HG02981 (cell line): ENCODE data around the gene SHB.

Source experiments
- ATAC-seq: cut with Tn5 transposase; IDR thresholded peaks from one replicate; pipeline ENCODE4 v1.9.1; 2021; ENCODE audit warnings: mild to moderate bottlenecking, moderate library complexity; ENCODE audit not compliant: unreplicated experiment

The SHB gene

DNA sequence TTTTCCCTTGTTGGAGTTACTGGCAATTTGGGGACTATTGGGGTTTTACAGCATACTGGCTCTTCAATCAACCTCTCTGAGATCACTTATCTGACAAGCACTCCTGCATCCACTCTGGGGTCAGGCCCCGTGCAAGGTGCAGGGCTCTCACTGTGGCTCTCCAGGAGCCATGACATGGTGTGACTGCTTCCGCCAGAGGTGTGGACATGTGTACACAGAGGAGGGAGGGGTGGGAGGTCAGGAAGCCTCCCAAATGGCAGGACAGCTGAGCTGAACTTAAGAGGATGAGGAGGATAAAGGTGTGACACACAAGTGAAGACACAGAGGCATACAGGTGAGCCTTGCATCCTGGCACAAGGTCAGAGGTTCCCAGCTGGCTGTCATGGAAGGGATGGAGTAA is 24.3 kb downstream of the SHB start:
- no peak for ATAC-seq

DNA sequence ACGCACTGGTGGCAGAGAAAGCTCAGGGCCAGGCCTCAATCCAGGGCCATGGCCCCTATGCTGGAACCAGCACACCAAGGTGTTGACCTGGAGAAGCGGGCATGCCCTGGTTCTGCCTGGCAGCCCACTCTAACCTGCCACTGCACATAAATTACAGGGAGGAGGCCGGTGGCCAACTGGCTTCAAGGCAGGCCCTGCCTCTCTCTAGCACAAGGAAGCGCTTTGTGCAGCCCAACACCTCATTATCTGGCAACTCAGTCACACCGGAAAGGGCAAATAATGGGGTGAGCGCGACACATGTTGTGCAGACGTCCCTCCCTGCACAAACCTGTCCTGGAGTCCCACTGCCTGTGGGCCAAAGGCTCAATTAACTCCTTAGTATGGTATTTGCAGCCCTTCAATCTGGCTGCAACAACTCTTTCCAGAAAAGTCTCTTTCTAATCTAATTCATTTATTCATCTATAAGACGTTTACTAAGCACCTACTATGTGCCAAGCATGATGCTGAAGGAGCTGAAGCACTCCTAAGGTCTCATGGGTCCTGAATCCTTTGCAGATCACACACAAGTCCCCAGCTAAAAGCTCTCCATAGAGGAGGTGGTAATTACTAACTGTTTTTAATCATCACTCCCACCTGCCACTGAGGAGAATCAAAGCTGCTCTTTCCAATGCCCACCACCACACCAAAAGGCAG is 24.9 kb downstream of the SHB start:
- no peak for ATAC-seq

DNA sequence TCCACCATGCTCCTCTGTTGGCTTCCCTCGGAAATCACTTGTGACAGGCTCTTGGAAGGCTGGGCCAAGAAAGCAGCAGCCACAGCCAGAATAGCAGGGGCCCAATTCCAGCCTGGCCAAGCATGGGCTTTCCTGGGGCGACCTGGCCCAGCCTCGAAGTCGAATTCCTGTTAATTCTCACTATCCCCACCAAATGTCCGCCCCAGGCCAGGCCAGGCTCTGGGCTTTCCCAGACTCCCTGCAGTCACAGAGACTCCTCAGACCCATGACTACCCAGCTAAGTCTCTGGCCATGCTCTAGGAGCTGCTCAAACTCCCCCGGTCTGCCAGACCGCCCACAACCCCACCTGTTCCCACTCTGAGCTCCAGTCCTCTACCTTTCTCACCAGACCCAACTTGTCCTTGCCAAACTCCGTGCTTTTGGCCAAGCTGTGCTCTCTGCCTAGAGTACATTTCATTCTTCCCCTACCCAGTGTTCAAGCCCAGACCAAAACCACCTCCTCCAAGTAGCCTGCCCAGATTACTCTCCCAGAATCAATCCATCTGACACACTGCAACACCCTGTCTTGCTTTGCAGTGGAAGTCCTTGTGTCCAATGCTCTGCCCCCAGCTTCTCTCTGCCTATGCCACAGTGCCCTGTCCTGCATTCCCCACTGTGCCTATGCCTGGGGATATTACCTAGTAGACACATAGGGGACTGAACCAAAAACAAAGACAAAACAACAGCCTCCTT is 26.2 kb downstream of the SHB start:
- no peak for ATAC-seq

DNA sequence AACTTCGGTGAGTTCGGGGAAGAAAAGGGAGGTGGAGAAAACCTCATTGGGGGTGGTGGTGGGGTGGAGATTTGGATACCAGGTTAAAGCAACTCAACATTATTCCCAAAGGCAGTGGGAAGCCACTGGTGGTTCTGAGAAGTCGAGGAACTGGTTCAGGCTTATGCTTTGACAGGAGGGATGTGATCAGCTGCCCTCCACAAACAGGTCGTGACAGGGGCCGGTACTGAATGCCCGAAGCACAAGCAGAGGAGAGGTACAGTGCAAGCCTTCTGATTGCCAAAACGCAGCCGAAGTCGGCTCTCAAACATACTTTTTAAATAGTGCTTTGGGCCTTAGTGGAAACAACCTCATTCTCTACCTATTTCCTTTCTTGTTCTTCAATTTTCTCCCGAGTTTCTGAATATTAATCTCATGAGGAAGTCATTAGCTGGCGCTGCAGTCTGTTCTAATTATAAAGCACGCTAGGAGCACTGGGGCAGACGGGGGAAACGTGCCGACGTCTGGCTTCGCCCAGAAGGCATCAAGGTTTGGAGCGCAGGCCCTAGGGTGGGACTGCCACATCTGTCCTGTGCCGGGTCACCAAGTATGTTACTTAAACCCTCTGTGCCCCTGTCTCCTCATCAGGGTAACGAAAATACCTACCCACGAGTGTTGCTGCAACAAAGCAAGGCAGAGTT is 27.3 kb downstream of the SHB start:
- no peak for ATAC-seq

DNA sequence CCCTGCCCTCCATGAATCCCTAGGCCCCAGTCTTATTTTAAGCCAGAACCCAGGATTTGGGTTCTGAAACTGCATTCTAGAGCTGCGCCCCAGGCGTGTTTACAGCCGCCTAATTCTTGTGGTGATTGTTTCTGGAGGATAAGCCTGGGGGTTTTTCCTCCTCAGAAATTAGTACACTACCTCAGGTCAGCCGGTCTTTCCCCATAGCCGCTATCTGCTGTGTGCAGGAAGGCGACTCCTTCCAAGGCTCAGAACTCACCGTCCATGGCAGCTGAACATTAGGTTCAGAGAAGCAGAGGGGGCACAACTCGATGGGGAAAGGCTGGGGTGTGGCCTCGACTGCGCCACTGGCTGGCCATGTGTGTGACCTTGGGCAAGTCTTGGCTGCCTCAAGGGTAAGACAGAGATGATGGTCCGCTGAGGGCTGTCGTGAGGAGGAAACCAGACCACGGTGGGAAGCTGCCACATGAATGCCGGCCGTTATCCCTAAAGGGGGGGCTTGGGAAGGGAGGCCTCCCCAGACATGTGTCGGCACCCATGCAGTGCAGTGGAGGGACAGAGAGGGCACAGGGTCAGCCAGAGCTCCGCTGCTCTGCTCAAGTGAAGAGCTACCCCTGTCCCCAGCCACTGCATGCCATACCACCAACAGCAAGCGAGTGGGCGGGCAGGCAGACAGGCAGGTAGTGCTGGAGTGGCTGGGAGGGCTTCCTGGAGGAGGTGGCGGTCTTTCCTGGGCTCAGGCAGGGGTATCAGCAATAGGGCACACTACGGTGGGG is 28.9 kb downstream of the SHB start:
- no peak for ATAC-seq

DNA sequence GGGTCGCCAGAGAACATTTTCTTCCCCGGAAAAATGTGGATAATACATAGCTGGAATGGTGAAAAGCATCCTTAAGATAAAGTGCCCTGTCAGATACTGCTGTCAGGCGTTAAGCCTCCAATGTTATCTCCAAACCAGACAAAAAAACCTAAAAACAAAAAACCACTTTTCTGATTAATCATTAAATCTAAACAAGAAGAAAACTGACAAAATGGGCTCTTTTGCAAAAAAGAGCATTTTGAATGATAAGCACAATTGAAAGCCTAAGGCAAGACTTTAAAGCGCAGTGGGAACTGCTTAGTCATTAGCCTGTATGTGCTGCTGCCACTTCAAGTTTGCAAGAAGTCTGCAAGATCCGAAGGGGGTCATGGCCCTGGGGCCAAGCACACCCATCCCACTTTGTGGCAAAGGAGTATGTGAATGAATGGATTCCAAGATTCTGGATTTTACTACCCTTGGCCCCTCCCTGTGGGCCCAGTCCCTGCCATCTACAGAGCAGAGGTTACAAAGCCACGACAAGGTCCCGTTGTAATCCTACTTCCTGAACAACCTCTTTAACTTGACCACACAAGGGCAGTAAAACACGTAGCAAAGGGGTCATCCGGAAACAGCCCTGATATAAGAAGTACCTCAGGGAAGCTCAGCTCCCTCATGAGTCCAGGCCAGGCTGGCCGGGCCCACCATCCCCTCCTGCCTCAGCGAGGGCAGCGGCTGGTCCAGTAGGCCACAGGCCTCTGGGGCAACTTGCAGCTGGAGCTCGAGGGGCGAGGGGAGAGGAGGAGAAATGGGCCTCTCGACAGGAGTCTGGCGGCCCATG is 29.7 kb downstream of the SHB start:
- no peak for ATAC-seq

DNA sequence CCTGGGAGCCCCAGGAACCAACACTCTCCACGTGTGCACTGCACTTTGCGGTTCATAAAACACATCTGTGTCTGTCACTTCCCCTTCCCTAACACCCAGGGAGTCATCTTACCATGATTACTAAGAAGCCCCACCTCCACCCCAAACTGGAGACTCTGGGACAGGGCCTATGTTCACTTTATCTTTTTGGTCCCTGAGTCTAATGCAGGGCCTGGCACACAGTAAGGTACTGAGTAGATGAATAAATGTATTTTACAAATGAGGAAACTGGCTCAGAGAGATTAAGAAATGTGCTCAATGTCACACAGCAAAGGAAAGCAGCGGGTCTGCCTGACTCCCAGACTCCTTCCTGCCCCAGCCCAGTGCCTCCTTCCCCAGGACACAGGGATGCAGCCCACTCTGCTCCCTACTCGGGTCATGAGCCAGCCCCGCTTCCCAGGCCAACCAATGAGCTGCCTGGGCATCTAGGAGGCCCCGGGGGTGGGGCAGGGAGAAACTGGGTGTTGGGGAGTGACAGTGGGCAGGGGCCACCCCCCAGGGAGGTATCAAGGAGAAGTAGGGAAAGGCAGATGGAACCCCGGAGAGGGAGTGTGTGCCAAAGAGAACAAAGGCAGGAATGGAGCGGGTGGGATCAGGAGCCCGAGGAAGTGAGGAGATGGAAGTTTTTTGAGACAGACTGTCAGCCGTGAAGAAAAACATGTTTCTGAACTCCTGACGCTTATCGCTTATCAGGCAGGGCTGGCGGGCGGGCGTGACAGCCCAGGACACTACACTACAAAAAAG is 30.5 kb downstream of the SHB start:
- ATAC-seq = no peak

DNA sequence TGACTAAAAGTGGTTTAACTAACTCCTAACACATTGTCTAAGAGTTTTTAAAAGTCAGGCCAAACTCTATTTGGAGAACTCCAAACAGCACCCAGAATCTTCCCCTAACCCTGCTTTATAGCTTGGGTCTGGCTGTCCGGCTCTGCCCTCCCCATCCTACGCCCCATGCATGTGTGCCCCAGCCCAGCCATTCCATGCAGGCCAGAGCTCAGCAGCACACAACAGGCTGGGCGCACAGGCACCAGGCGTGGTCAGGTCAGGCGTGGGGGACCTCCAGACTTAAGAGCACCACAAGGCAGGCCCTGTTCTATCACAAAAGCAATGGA is 31.1 kb downstream of the SHB start:
- no peak for ATAC-seq

DNA sequence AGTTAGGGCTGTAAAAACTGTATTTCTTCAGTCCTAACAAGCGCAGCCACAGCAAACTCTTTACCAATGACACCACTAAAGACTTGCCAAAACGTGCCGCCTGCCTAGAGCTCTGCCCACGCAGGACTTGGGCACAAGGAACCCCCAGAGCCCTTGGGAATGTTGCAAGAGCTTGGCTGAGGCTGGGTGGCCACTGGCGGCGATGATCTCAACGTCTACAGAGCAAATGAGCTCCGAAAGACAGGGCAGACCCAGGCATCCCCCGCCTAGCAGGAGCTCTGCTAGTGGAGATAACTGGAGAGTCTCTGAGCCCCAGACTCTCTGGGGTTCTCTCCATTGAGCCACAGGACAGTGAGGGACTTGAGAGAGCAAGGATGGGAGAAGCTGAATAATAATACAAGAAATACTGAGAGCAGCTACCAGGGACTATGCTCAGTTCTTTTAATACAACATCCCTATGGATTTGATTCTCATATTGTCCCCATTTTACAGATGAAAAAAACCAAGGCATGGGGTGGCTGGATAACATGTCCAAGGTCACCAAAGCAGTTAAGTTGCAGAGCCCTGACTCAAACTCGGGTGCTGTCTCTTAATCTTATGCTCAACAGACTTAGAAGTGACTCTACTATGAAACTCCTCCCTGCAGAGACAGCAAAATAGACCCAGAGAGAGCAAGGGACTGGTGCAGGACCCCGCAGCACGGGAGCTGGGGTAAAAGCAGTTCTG is 32.5 kb downstream of the SHB start:
- no peak for ATAC-seq

DNA sequence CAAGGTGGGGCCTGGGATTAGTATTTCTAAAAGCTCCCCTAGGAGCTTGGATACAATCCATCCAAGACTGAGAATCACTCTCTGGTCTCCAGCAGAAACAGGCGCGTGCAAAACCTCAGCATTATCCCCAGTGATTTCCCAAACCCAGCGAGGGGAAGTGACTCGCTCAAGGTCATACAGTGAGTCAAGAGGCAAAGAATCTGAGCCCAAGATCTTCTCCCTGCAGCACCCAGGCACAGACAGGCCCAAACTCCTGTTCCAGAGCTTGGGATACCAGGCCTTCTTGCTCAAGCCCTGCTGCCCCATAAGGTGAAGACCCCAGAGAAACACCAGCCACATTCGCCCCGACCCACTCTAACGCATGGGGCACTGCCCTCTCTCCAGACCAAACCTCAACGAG is 33.2 kb downstream of the SHB start:
- no peak for ATAC-seq

DNA sequence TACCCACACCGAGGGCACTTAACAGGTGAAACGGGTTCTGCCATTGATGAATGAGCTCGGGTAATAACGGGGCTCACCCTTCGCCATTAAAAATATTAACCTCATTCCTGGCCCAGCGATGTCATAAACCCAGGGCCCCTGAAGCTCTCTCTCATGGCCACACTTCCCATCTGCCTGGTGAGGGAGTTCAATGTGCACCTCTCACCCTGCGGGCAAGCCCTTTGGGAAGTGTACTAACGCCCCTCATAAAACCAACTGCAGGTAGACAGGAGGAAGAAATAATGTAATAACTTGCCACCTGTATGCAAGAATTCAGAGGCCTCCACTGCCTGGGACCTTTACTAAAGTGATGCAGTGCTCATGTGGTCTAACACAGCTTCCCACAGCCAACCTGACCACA is 35.1 kb downstream of the SHB start:
- no peak for ATAC-seq

DNA sequence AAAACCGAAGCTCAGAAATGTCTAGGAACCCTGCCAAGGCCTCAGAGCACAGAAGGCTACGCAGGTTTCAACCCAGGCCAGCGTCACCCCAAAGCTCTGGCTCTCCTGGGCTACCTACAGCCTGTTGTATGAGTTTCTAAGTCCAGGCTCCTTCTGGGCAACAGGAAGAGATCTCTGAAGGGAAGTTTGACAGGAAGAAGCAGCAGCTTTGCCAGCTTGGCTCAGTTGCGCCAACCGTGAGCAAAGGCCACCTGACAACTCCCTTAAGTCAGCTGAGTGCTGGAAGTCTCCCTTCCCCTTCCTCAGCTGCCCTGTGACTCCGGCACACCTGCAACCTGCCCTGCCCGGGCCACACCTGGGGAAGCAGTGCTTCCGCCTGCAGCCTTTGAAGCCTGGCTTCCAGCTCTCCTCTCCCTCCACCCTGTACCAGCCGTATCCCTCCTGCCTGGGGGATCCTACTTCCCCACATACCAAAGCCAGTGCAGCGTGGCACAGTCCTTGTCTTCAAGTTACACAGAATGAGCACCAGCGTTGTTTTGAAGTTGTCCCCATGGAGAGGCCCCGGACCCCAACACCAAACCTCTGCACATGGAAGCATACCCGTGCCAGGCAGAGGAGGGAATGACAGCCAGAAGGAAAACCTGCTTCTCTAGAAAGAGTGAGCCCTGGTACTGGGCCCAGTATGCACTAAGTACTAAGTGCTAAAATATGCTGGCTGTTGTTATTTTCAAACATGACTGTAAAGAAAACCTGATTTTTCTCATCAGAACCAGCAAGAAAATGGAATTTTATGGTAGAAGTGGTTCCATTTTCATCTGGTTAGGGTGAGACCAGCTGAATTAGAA is 36.5 kb downstream of the SHB start:
- no peak for ATAC-seq

DNA sequence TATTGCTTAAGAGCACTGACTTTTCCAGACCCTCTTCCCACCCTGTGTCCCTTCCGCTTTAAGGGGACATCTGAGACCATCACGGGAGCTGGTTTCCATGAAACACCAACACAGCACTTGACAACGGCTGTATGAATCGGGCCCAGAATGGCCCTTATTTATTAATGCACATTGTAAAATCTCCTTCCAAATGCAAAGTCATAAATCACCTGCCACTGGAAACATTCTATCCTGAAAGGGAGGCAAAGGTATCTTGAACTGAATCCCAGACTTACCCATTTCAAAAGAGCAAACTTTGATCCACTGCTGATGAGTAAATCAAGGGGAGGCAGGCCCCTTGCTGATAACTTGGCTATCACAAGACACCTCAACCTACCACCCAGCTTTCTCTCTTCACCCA is 37.4 kb downstream of the SHB start:
- ATAC-seq = no peak

DNA sequence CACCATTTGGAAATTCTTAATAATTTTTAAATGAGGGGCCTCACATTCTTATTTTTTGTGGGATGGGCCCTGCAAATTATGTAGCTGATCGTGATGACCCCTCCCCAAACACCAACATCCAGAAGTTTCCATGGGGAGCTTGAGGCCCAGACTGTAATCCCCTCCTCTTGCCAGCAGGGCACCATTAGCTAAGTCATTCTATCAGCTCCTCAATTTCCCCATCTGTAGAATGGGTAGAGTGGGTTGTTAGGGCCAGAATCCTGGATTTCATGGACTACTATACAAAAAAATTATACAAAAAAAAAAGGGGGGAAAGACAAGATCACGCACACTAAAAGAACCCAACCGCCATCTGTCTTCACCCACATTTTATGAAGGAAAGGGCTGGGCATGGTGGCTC is 38.4 kb downstream of the SHB start:
- no peak for ATAC-seq

DNA sequence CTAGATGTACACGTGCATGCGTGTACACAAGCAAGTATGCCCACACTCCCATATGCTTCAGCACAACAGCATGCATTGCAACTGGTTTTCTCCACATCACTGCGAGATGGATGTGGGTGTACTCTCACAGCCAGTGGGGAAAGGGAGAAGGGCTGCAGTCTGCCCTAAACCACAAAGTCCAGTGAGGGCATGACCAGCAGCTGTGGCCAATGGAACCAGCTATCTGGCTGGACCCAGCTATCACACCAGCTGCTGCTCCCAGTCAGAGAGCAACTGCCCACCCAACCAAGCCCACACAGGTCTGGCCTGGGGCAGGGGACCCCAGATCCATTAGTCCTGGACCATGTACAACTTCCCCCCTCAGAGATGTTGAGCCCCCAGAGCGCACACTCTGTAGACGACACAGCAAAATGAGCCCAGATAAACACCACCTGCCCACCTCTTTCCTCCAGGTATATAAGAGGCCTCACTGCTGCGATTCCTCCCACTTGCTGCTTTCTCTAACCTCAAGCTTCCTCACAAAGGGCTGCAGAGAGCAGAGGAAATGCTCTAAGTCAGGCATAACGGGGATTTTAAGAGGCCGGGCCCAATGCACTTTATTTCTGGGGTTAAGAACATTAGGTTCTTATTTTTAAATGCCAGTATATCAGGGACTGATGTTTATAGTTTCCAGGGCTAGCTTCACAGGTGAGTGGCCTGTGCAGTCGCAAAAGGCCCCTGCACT is 39.0 kb downstream of the SHB start:
- ATAC-seq = no peak

DNA sequence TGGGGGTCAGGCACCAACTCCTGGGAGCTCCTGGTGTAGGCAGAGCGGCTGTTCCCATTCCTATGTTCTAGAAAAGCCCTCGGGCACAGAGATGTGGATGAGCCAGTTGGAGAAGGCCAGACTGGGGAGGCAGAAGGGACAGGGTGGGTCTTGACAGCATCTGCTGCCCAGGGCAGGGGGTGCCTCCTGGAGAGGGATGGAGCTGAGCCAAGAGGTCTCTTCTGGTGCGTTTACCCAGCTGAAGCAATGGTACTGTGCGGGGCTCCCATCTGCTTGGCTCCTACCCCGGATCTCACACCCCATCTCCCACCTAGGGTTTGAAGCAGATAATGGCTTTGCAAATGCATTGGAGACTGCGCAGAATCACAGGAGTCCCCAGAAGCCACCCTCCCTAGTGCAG is 41.3 kb downstream of the SHB start:
- ATAC-seq = no peak

DNA sequence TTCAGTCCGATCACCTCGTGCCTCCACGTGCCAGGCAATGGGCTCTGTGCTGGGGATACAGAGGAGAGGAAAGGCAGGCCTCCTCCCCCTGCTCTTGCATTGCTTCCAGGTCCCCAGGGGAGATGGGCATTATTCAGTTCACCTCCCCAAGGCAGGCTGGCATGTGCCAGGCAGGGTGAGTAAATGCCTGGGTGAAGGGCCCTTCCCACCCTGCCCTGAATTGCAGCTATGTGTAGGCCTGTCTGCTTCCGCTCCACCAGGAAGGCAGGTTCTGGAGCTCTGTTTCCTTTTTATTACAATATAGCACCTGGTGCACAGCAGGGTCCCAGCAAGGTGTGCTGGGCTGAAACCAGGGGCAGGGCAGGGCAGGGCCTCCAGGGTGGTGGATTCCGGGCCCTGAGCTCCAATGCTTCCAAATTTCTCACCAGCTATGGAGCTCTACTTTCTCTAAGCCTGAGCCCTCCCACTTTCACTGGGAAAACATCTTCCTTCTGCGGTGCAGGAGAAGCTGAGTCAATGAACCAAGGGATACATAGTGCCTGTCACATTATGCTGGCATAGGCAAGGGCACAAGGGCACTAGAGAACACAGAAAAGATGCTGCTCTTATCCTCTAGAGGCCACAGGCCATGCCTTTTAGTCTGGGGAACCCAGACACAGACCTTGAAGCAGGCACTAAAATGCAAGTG is 42.0 kb downstream of the SHB start:
- no peak for ATAC-seq
